Mesendoderm (in vitro differentiated cells): ENCODE data around the gene CCNF.
"Not testable (repeated sequence)": the region's sequence is repeated elsewhere in the genome, so short reads cannot be mapped to it uniquely, and the experiment has no call there.

Experiments
- DNase-seq: peaks from one replicate; pipeline ENCODE4 v3.0.0; 2013
- H2AK5ac ChIP-seq: 2 replicates; pipeline ENCODE4 v1.6.1; 2013; ENCODE audit warnings: low read length, inconsistent platforms
- H2BK120ac ChIP-seq: 2 replicates; pipeline ENCODE4 v1.6.1; 2013; ENCODE audit warnings: low read depth, mild to moderate bottlenecking, low read length, moderate library complexity, mixed read lengths
- H2BK15ac ChIP-seq: replicated peaks from 2 replicates; pipeline ENCODE4 v1.6.1; 2013; ENCODE audit warnings: low read depth, mild to moderate bottlenecking, moderate library complexity
- H2BK5ac ChIP-seq: 2 replicates; pipeline ENCODE4 v1.6.1; 2013; ENCODE audit warnings: low read length, inconsistent platforms
- H3K18ac ChIP-seq: 2 replicates; pipeline ENCODE4 v1.6.1; 2013; ENCODE audit warnings: mild to moderate bottlenecking, low read length, mixed read lengths
- H3K23ac ChIP-seq: one replicate; pipeline ENCODE4 v1.6.1; 2013; ENCODE audit warnings: low read length
- H3K27ac ChIP-seq: 2 replicates; pipeline ENCODE4 v1.5.1; 2013; ENCODE audit warnings: low read depth, mild to moderate bottlenecking, inconsistent platforms, low read length, moderate library complexity
- H3K27me3 ChIP-seq: 2 replicates; pipeline ENCODE4 v1.6.1; 2013; ENCODE audit warnings: low read length, control low read depth, mild to moderate bottlenecking, inconsistent platforms; ENCODE audit not compliant: insufficient read depth, poor library complexity
- H3K36me3 ChIP-seq: 2 replicates; pipeline ENCODE4 v1.6.1; 2013; ENCODE audit warnings: low read length, inconsistent platforms; ENCODE audit not compliant: control insufficient read depth, insufficient read depth
- H3K4ac ChIP-seq: one replicate; pipeline ENCODE4 v1.6.1; 2013; ENCODE audit warnings: low read depth, mild to moderate bottlenecking, low read length, moderate library complexity
- H3K4me1 ChIP-seq: 2 replicates; pipeline ENCODE4 v1.6.1; 2013; ENCODE audit warnings: low read depth, low read length, inconsistent platforms; ENCODE audit not compliant: control insufficient read depth
- H3K4me2 ChIP-seq: 2 replicates; pipeline ENCODE4 v1.6.1; 2013; ENCODE audit warnings: low read length
- H3K4me3 ChIP-seq: 2 replicates; pipeline ENCODE4 v1.5.1; 2013; ENCODE audit warnings: mild to moderate bottlenecking, low read length
- H3K56ac ChIP-seq: one replicate; pipeline ENCODE4 v1.6.1; 2013; ENCODE audit warnings: low read length
- H3K79me1 ChIP-seq: 2 replicates; pipeline ENCODE4 v1.6.1; 2013; ENCODE audit warnings: low read length, inconsistent platforms
- H3K79me2 ChIP-seq: 2 replicates; pipeline ENCODE4 v1.6.1; 2013; ENCODE audit warnings: mild to moderate bottlenecking, low read length; ENCODE audit not compliant: control insufficient read depth, insufficient read depth
- H3K9ac ChIP-seq: 2 replicates; pipeline ENCODE4 v1.6.1; 2013; ENCODE audit warnings: low read length, inconsistent platforms
- H4K5ac ChIP-seq: one replicate; pipeline ENCODE4 v1.6.1; 2013; ENCODE audit warnings: low read length
- H4K8ac ChIP-seq: one replicate; pipeline ENCODE4 v1.6.1; 2013; ENCODE audit warnings: low read depth, mild to moderate bottlenecking, control low read depth, low read length, moderate library complexity
- WGBS: extraction: QIAGEN DNeasy Blood & Tissue Kit; methylation state at CpG from one replicate; pipeline ENCODE4 v1.1.7; 2013; ENCODE audit warnings: low lambda C conversion rate, missing lambda C conversion rate; ENCODE audit not compliant: insufficient coverage; ENCODE audit errors: extremely low coverage; 5-methylcytosine and 5-hydroxymethylcytosine counted together

The CCNF gene

GRCh38 chr16:2475413-2476344, 46.4 kb downstream of the CCNF start:
- WGBS, result no CpG with 5 or more reads among the region's 55 CpGs
- H4K5ac ChIP-seq, result no peak overlapping the region
- H3K4me3 ChIP-seq, result peak overlapping the region; percentile 58
- DNase-seq, result peak; percentile 29
- no peak overlapping the region for H3K27ac ChIP-seq
- no peaks in the 10 kb centered on the region for H3K36me3 ChIP-seq
- H2BK5ac ChIP-seq, result no peak overlapping the region
- peak overlapping the region; percentile 44 for H3K18ac ChIP-seq
- H3K27me3 ChIP-seq, result peaks cover 6% of the 10 kb centered on the region
- H3K23ac ChIP-seq, result no peak overlapping the region
- no peak overlapping the region for H2AK5ac ChIP-seq
- no peak overlapping the region for H3K4ac ChIP-seq
- no peak overlapping the region for H2BK120ac ChIP-seq
- no peaks in the 10 kb centered on the region for H3K79me2 ChIP-seq
- H3K79me1 ChIP-seq, result no peaks in the 10 kb centered on the region
- H3K4me2 ChIP-seq, result peak overlapping the region; percentile 75
- H3K4me1 ChIP-seq, result no peaks in the 10 kb centered on the region
- H2BK15ac ChIP-seq, result no peak overlapping the region
- H3K9ac ChIP-seq, result peak overlapping the region; percentile 76
- peak overlapping the region; percentile 85 for H3K56ac ChIP-seq
- H4K8ac ChIP-seq, result no peak overlapping the region

GRCh38 chr16:2476345-2476720, 47.1 kb downstream of the CCNF start:
- no peak overlapping the region for H3K4me2 ChIP-seq
- DNase-seq, result no peak
- no CpG with 5 or more reads among the region's 9 CpGs for WGBS
- no peaks in the 10 kb centered on the region for H3K79me2 ChIP-seq
- H4K5ac ChIP-seq, result no peak overlapping the region
- H3K27ac ChIP-seq, result no peak overlapping the region
- H3K9ac ChIP-seq, result no peak overlapping the region
- no peak overlapping the region for H3K23ac ChIP-seq
- H4K8ac ChIP-seq, result no peak overlapping the region
- H3K4ac ChIP-seq, result no peak overlapping the region
- no peak overlapping the region for H3K4me3 ChIP-seq
- peaks cover 6% of the 10 kb centered on the region for H3K27me3 ChIP-seq
- no peaks in the 10 kb centered on the region for H3K79me1 ChIP-seq
- H2BK15ac ChIP-seq, result no peak overlapping the region
- no peak overlapping the region for H2AK5ac ChIP-seq
- H3K4me1 ChIP-seq, result no peaks in the 10 kb centered on the region
- H3K36me3 ChIP-seq, result no peaks in the 10 kb centered on the region
- no peak overlapping the region for H2BK5ac ChIP-seq
- no peak overlapping the region for H3K56ac ChIP-seq
- no peak overlapping the region for H2BK120ac ChIP-seq
- no peak overlapping the region for H3K18ac ChIP-seq

- H4K5ac ChIP-seq, result no peak overlapping the region
- H3K79me2 ChIP-seq, result no peaks in the 10 kb centered on the region
- no peak overlapping the region for H2BK15ac ChIP-seq
- no peak for DNase-seq
- H3K9ac ChIP-seq, result no peak overlapping the region
- H3K23ac ChIP-seq, result no peak overlapping the region
- H2AK5ac ChIP-seq, result no peak overlapping the region
- no peak overlapping the region for H2BK5ac ChIP-seq
- H4K8ac ChIP-seq, result no peak overlapping the region
- H3K56ac ChIP-seq, result no peak overlapping the region
- no peaks in the 10 kb centered on the region for H3K36me3 ChIP-seq
- no peak overlapping the region for H3K27ac ChIP-seq
- no peak overlapping the region for H3K4me3 ChIP-seq
- no CpG with 5 or more reads among the region's 3 CpGs for WGBS
- no peak overlapping the region for H3K4me2 ChIP-seq
- no peak overlapping the region for H3K4ac ChIP-seq
- H3K4me1 ChIP-seq, result no peaks in the 10 kb centered on the region
- no peak overlapping the region for H2BK120ac ChIP-seq
- no peak overlapping the region for H3K18ac ChIP-seq
- peaks cover 4% of the 10 kb centered on the region for H3K27me3 ChIP-seq
- H3K79me1 ChIP-seq, result no peaks in the 10 kb centered on the region
These were observed 47.5 kb downstream of the CCNF start for GRCh38 chr16:2476741-2477140.

GRCh38 chr16:2477327-2477726, 48.1 kb downstream of the CCNF start:
- Histone ChIP-seq H2AK5ac (no peak overlapping the region), H3K18ac (no peak overlapping the region), H3K27ac (no peak overlapping the region), H3K27me3 (peaks cover 2% of the 10 kb centered on the region), H3K9ac (no peak overlapping the region), H3K79me2 (no peaks in the 10 kb centered on the region), H2BK5ac (no peak overlapping the region), H4K8ac (no peak overlapping the region), H3K4me3 (no peak overlapping the region), H3K56ac (no peak overlapping the region), H3K4ac (no peak overlapping the region), H3K23ac (no peak overlapping the region), H3K79me1 (no peaks in the 10 kb centered on the region), H3K36me3 (no peaks in the 10 kb centered on the region), H3K4me1 (no peaks in the 10 kb centered on the region), H3K4me2 (no peak overlapping the region), H2BK15ac (no peak overlapping the region), H4K5ac (no peak overlapping the region), H2BK120ac (no peak overlapping the region)
- WGBS, result no CpG with 5 or more reads among the region's 3 CpGs
- no peak for DNase-seq

- no peak overlapping the region for H3K56ac ChIP-seq
- DNase-seq, result no peak
- H3K79me1 ChIP-seq, result no peaks in the 10 kb centered on the region
- no peak overlapping the region for H3K4ac ChIP-seq
- H3K79me2 ChIP-seq, result no peaks in the 10 kb centered on the region
- H3K18ac ChIP-seq, result no peak overlapping the region
- no peaks in the 10 kb centered on the region for H3K36me3 ChIP-seq
- no peak overlapping the region for H4K8ac ChIP-seq
- no peak overlapping the region for H3K23ac ChIP-seq
- no peak overlapping the region for H3K4me2 ChIP-seq
- no peaks in the 10 kb centered on the region for H3K4me1 ChIP-seq
- H4K5ac ChIP-seq, result no peak overlapping the region
- H3K4me3 ChIP-seq, result no peak overlapping the region
- H3K27me3 ChIP-seq, result no peaks in the 10 kb centered on the region
- no peak overlapping the region for H3K9ac ChIP-seq
- H2AK5ac ChIP-seq, result no peak overlapping the region
- no peak overlapping the region for H3K27ac ChIP-seq
- H2BK120ac ChIP-seq, result no peak overlapping the region
- no peak overlapping the region for H2BK5ac ChIP-seq
- WGBS, result no CpG with 5 or more reads among the region's 8 CpGs
- H2BK15ac ChIP-seq, result no peak overlapping the region
These were observed 49.0 kb downstream of the CCNF start for GRCh38 chr16:2478279-2478678.

GRCh38 chr16:2479996-2480395, 50.7 kb downstream of the CCNF start:
- H3K23ac ChIP-seq, H3K9ac ChIP-seq, H3K27me3 ChIP-seq, H4K5ac ChIP-seq, H3K4me3 ChIP-seq, H3K27ac ChIP-seq, H3K79me1 ChIP-seq, H3K4me2 ChIP-seq, H3K18ac ChIP-seq, H3K79me2 ChIP-seq, H3K4me1 ChIP-seq, H2BK15ac ChIP-seq, H3K4ac ChIP-seq, H2BK120ac ChIP-seq, H4K8ac ChIP-seq, H3K56ac ChIP-seq, H2BK5ac ChIP-seq, H3K36me3 ChIP-seq, DNase-seq, H2AK5ac ChIP-seq: not testable (repeated sequence)
- WGBS, result no CpG with 5 or more reads among the region's 10 CpGs
